Stimulated activated CD4-positive, alpha-beta T cell treated with anti-CD3 and anti-CD28 coated beads, Interleukin-12 subunit alpha, Interleukin-12 subunit beta, amount 100 ng/mL, for 48 hours (primary cell): ENCODE measurements around the gene HDAC1.
"Not testable (repeated sequence)": the region's sequence is repeated elsewhere in the genome, so short reads cannot be mapped to it uniquely, and the experiment has no call there.

ENCODE experiments used
- DNase-seq, 3 donors: peaks; one replicate each; pipeline ENCODE4 v3.0.0-alpha.2; 2020; ENCODE audit warnings: low read depth in 2 of 3, low spot score in 1 of 3

The HDAC1 gene

DNA sequence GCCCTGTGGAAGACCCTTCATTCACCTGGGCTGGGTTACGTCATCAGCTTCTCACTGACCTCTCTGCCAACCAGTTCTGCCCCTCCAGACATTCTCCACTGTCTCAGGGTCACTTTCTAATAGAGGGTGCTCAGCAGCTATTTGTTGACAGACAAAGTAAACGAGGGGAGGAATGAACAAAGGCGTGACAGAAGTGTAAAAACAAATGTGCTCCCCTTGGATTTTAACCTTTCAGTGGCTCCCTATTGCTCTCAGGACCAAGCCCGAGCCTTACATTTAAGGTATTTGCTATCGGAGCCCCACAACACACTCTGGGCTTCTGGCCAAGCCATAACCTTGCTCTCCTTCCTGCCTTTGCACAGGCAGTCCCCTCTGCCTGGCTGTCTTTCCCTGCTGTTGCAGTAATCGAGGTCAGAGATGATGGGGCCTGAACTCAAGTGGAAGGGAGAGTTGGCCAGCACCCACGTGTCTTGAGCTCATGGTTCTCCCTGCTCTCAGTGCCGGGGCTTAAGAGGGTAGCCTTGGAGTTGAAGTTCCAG is 53.5 kb downstream of the HDAC1 start:
- no peak for DNase-seq

DNA sequence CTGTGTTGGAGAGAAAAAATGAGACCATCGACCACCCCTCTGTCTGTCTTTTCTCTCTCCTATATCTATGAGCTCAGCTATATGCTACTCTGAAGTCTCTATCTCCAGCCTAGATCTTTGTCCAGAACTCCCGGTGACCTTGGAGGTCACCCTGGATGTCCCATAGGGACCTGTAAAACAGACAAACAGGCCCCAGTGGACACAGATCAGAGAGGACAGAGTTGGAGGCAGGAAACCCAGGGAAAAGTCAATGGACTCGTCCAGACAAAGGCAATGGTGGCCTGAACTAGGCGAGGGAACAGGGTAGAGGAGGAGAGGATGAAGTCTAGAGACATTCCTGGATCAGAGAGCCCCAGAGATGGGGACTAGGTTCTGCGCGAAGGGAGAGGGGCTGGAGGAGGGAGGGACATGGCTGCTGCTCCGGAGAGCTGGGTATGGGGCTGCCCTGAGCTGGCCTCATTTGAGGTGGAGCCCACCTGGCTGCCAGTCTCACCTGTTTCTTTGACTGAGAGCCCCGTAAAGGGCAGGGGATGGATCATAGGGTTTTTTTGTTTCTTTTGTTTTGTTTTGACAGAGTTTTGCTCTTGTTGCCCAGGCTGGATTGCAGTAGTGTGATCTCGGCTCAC is 54.8 kb downstream of the HDAC1 start:
- no peak for DNase-seq

- DNase-seq, result no peak
Observed at GRCh38 chr1:32349211-32349708, 57.4 kb downstream of the HDAC1 start.

DNA sequence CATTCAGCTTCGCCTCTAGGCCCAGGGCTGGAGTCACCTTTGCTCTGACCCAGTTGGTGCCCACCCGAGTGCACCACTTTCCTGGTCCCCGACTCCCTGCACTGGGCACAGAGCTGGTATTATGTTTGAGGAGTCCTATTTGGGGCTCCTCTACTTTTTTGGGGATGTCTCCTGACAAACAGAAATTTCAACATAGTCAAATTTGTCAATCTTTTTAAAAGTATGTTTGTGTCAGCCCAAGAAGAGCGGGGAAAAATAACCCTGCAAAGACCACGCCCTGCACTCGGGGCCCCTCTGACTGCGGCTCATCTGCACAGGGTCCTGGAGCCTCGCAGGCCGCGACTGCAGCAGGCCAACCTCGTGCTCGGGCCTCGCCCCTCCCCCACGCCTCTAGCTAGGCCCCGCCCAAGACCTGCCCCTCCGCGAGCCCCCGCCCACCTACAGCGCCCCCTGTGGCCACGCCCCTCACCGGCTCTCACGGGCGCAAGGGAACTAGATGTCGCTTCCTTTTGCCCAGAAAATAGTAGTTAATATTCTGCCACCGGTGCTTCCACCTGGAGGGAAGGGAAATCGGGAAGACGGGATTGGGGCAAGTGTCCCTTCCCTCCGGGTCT is 59.0 kb downstream of the HDAC1 start:
- peak; percentile 70 to 79 (median 75) for DNase-seq

DNA sequence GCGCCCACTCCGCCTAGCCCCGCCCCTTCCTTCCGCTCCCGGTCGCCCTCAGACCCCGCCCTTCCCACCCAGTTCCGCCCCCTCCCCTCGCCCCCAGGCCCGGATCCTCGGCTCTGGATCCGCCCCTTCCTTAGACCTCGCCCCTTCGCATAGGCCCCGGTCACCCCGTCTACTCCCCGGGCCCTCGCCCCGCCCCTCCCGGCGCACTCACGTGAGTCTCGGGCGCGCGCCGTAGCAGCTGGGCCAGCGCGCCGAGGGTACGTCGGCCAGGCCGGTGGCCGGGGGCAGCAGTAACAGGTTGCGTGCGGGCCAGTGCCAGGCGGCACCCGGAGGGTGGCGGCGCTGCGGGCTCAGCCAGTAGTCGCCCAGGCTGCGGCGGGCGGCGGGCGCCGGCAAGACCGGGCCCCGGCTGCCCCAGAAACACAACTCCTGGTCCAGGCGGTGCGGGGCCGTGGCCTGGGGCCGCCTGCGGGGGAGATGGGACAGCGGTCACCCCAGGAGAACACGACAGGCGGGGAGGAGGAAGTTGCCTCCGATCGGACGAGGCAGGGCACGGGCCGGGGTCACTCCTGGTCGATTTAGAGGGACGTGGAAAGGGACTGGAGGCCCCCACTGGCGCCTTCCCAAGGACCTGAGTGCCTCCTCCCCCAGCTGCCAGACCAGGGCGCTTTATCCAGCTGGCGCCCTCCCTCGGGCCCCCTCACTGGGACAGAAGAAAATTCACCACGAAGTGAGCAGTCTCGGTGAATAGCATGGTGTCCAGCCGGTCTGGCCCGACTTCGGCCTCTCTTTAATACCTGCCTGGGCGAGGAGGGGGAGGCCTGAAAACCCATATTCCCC is 59.7 kb downstream of the HDAC1 start:
- peak; percentile 82 to 89 (median 85) for DNase-seq

DNA sequence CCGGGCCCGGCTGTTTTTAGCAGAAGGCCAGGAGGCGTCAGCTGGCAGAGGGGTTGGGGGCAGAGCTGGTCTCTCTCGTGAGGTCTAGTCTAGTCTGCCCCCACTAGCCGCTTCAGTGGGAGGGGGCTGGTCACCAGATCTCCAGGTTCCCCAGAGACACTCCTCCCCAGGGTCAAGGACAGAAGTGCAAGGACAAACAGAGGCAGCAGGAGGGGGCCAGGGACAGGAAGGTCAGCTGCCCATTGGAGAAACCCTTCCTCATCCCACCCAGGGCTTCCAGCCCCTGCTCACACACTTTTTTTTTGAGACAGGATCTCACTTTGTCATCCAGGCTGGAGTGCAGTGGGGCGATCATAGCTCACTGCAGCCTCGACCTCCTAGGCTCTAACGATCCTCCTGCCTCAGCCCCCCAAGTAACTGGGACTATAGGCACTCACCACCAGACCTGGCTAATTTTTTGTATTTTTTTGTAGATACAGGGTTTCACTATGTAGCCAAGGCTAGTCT is 60.4 kb downstream of the HDAC1 start:
- no peak for DNase-seq

- DNase-seq, result no peak
Observed at GRCh38 chr1:32352831-32353383, 61.0 kb downstream of the HDAC1 start.

- no peak for DNase-seq
Observed at GRCh38 chr1:32353431-32353830, 61.5 kb downstream of the HDAC1 start.

DNA sequence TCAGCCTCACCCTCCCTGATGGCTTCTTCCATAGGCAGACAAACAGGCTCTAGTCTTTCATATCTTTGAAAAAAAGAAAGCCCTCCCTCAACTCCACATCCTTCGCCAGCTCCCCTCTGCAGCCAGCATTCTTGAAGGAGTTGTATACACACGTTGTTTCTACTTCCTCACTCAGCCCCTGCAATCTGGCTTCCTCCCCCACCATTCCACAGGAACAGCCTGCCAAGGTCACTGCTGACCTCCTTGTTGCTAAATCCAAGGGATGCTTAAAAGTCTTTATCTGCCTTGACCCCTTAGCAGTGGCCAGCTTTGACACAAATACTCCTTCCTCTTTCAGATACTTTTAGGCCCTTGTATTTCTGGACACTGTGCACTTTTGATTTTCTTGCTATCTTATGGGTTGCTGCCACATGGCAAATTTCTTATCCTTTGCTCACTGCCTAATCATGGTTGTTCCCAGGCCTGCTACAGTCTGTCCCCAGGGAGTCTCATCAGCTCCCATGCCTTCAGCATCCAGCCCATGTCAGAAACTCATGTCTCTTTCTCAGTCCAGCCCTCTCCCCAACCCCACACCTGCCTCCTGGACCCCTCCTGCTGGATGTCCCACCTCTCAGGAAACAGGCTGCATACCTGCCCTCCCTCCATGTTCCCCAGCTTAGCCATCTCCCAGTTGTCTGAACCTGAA is 62.1 kb downstream of the HDAC1 start:
- no peak for DNase-seq

- not testable (repeated sequence) for DNase-seq
Observed at GRCh38 chr1:32355778-32356177, 63.9 kb downstream of the HDAC1 start.

GRCh38 chr1:32356478-32356877 is 64.6 kb downstream of the HDAC1 start:
- no peak for DNase-seq

DNA sequence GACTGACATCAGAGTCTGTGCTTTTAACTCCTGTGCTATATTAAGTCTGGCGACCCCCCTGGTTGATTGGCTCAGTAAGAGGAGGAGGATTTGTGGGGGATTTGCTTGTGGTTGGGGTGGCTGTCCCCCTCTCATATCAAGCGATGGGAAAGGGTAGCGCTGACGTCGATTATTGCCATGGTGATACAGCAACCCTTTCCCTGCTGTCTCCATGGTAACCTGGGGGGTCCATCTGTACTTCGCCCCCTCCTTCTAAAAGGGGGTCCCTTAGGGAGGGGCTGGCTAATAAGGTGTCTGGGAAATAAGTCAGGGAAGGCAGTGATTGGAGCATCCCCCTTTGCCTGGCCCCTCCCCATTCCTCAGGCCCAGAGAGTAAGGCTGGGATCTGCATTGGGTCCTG is 65.7 kb downstream of the HDAC1 start:
- DNase-seq, result no peak

- no peak for DNase-seq
Observed at GRCh38 chr1:32358435-32358834, 66.6 kb downstream of the HDAC1 start.

DNA sequence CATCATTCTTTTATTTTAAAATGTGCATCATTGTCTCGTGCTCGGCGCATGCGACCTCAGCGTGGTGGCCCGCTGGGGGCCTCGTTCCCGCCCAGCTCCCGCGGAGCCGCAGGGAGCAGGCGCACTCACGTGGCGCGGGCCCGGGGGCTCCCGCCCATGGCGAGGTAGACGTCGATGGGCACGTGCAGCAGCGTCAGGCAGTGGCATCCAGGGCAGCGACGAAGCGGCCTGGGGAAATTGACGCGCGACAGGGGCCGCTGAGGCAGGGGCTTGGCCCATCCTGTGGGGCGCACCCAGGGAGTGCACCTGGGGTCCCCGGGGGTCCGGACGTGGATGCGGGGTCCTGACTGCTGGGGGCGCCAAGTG is 69.4 kb downstream of the HDAC1 start:
- DNase-seq, result no peak

- no peak for DNase-seq
Observed at GRCh38 chr1:32361674-32362473, 70.0 kb downstream of the HDAC1 start.

DNA sequence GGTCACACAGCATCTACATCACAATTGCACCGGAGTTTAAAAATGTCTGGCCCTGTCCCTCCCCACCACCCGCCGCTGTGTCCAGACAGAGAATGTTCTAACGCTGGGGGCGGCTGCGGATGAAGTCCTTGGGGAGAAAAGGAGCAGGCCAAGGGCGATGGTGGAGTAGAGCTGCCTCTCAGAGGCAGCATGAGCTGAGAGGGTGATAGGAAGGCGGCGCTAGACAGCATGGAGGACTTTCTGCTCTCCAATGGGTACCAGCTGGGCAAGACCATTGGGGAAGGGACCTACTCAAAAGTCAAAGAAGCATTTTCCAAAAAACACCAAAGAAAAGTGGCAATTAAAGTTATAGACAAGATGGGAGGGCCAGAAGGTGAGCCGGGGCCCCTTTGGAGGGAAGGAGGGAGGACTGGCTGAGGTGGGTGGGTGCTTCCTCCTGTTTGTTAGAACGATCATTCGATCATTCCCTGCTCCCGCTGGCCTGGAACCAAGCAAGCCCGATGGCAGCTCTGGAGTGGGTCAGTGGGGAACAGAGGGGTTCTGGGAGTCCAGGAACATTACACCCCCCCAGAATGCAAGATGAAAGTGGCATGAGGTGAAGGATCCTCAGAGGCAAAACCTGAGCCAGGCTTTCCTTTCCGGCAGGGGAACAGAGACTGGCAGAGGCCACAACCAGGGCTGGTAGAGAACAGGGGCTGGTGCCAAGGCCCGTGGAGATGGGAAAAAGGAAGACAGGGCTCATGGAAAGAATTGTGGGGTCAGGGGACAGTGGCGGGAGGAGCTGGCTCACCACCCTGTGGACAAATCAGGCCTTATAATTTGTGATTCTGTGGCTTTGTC is 70.8 kb downstream of the HDAC1 start, which contains the start of the genes FAM229A and TSSK3:
Gene FAM229A (minus strand): TSS at position 12 of the 840 bp plus-strand sequence. CDS start 394 bp downstream, outside the sequence.
Gene TSSK3 (plus strand): TSS at position 66 of the 840 bp plus-strand sequence. CDS start 163 bp downstream, at position 229.
- DNase-seq, result no peak

- DNase-seq, result no peak
Observed at GRCh38 chr1:32363713-32364112, 71.8 kb downstream of the HDAC1 start.

DNA sequence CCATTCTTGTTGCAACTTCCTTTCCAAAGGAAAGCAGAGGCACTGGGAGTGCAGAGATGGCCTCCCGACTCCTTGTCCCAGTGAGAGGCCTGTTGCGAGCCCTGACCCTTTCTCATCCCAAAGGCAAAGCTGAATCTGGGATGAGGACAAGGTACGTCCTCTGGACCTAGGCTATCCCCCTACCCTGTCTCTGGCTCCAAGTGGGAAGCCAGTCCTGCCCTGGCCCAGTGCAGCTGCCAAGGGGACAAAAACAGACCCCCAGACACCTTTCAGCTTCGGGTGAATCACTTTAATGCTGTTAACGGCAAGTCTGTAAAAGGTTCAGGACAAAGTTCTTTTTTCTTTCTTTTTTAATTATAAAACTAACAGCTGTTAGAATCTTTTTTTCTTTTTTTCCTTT is 73.0 kb downstream of the HDAC1 start:
- no peak for DNase-seq

DNA sequence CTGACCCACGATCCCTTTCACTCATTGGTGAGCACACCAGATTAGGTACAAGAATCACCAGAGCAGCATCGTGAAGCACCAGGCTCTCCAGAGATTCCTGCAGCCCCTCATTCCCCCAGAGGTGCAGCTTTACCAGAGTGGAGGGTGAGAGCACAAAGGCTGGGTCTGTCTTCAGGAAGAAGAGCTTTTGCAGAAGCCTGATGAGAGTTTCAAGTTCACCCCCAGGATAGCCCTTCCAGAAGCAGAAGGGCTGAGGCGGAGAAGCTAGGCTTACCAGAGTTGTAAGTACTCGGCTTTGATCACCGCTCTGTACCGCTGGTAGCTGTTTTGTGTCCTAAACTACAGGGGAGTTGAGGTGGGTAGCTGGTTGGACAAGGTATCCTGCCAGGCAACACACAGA is 73.6 kb downstream of the HDAC1 start:
- no peak for DNase-seq
